ENCODE results near the gene SFTPA2.

- no peak for TF ChIP-seq POLR2AphosphoS5 (IDR thresholded peaks at IDR 0.05; ENCODE audit: low read depth)
- no peak for TF ChIP-seq CTCF (conservative IDR thresholded peaks at IDR 0.05; ENCODE audit: low read depth in 2 of 2)
- TF ChIP-seq, protein P1, sequence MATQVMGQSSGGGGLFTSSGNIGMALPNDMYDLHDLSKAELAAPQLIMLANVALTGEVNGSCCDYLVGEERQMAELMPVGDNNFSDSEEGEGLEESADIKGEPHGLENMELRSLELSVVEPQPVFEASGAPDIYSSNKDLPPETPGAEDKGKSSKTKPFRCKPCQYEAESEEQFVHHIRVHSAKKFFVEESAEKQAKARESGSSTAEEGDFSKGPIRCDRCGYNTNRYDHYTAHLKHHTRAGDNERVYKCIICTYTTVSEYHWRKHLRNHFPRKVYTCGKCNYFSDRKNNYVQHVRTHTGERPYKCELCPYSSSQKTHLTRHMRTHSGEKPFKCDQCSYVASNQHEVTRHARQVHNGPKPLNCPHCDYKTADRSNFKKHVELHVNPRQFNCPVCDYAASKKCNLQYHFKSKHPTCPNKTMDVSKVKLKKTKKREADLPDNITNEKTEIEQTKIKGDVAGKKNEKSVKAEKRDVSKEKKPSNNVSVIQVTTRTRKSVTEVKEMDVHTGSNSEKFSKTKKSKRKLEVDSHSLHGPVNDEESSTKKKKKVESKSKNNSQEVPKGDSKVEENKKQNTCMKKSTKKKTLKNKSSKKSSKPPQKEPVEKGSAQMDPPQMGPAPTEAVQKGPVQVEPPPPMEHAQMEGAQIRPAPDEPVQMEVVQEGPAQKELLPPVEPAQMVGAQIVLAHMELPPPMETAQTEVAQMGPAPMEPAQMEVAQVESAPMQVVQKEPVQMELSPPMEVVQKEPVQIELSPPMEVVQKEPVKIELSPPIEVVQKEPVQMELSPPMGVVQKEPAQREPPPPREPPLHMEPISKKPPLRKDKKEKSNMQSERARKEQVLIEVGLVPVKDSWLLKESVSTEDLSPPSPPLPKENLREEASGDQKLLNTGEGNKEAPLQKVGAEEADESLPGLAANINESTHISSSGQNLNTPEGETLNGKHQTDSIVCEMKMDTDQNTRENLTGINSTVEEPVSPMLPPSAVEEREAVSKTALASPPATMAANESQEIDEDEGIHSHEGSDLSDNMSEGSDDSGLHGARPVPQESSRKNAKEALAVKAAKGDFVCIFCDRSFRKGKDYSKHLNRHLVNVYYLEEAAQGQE (IDR thresholded peaks at IDR 0.05; ENCODE audit: unreplicated experiment), result no peak
- no peak for TF ChIP-seq JUNB (IDR thresholded peaks at IDR 0.05; ENCODE audit: unreplicated experiment)
- TF ChIP-seq EZH2 (IDR thresholded peaks at IDR 0.05; ENCODE audit: low read depth, unreplicated experiment), result no peak
- no peak for TF ChIP-seq EZH2phosphoT487 (IDR thresholded peaks at IDR 0.05; ENCODE audit: unreplicated experiment)
- TF ChIP-seq, protein P2, sequence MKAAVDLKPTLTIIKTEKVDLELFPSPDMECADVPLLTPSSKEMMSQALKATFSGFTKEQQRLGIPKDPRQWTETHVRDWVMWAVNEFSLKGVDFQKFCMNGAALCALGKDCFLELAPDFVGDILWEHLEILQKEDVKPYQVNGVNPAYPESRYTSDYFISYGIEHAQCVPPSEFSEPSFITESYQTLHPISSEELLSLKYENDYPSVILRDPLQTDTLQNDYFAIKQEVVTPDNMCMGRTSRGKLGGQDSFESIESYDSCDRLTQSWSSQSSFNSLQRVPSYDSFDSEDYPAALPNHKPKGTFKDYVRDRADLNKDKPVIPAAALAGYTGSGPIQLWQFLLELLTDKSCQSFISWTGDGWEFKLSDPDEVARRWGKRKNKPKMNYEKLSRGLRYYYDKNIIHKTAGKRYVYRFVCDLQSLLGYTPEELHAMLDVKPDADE (IDR thresholded peaks at IDR 0.05), result no peak
- no peak for TF ChIP-seq NANOG (IDR thresholded peaks at IDR 0.05; ENCODE audit: borderline replicate concordance)
- TF ChIP-seq CREB1 (CRISPR knock-in tag; IDR thresholded peaks at IDR 0.05; ENCODE audit: low read depth), result no peak
- no peak for TF ChIP-seq STAT1 (IDR thresholded peaks at IDR 0.05; ENCODE audit: unreplicated experiment)
Measured at GRCh38 chr10:79561257-79561656, 1.1 kb upstream of the SFTPA2 start.

Measured in GM23338 (cell line).